ENCODE results near the gene NR3C2. TPM values are rescaled to one million over a fixed set of nuclear protein-coding genes. Genes with fewer than 3 reads are reported as not detected.

NR3C2 gene
- total RNA-seq, 1 experiment from 2014 or later: 0.26 TPM

DNA sequence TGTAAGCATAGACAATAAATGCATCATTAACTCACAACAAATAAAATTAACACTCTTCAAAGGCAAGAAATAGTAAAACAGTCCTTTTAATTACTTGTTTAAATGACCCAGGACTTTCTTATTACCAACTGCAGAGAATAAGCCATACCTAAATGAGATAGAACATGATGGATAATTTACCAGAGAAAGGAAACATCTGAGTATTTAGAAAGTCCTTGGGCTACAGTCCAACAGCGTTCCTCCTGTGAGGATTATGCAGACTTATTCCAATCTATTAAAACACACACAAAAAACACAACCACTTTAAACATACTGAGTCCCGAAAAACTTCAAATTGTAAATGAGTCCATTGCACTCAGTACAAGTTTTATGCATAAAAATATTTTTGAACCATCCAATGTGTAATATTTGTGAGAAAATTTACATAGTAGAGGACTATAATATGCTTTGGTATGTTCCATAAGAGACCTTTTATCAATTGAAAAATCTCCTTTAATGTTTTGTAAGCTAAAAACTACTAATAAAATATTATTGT, 129.2 kb downstream of the NR3C2 start:
- H3K27me3 ChIP-seq (ENCODE audit: control insufficient read depth, insufficient read depth, low read length): no peaks in the 10 kb centered on the region
- no peak overlapping the region for H3K4me3 ChIP-seq (ENCODE audit: low read depth in 2 of 2, low read length in 2 of 2)
- no peak for ATAC-seq
- H3K36me3 ChIP-seq (ENCODE audit: control insufficient read depth, insufficient read depth, low read length): no peaks in the 10 kb centered on the region
- intact Hi-C loops (cut with micrococcal nuclease; ENCODE audit: unreplicated experiment): no loop called here
- CTCF ChIA-PET: no interaction called here
- POLR2A ChIA-PET: no interaction called here
- H3K9me3 ChIP-seq (ENCODE audit: control insufficient read depth, insufficient read depth, low read depth, low read length): no peaks in the 10 kb centered on the region
- H3K4me1 ChIP-seq (ENCODE audit: control insufficient read depth, insufficient read depth, low read length): no peaks in the 10 kb centered on the region
- in situ Hi-C loops (cut with HindIII; ENCODE audit: low pct_unique_long_range_greater_than_20kb, low sequenced_read_pairs): no loop called here
- BruUV-seq (replicated peaks): no TSS peak
- no peak overlapping the region for H3K27ac ChIP-seq (ENCODE audit: low read length)
- DNase-seq (ENCODE audit: low read depth, low spot score): no peak
- TF ChIP-seq TCF7L2 (IDR thresholded peaks at IDR 0.05; ENCODE audit: low read depth, low read length): no peak
- no peak for TF ChIP-seq POLR2AphosphoS5 (IDR thresholded peaks at IDR 0.05; ENCODE audit: low read depth, low read length)
- TF ChIP-seq CTCF (IDR thresholded peaks at IDR 0.05): no peak
- no peak for TF ChIP-seq SIN3A (IDR thresholded peaks at IDR 0.05; ENCODE audit: borderline replicate concordance, insufficient read depth, low read depth, low read length)
- TF ChIP-seq, protein P1, sequence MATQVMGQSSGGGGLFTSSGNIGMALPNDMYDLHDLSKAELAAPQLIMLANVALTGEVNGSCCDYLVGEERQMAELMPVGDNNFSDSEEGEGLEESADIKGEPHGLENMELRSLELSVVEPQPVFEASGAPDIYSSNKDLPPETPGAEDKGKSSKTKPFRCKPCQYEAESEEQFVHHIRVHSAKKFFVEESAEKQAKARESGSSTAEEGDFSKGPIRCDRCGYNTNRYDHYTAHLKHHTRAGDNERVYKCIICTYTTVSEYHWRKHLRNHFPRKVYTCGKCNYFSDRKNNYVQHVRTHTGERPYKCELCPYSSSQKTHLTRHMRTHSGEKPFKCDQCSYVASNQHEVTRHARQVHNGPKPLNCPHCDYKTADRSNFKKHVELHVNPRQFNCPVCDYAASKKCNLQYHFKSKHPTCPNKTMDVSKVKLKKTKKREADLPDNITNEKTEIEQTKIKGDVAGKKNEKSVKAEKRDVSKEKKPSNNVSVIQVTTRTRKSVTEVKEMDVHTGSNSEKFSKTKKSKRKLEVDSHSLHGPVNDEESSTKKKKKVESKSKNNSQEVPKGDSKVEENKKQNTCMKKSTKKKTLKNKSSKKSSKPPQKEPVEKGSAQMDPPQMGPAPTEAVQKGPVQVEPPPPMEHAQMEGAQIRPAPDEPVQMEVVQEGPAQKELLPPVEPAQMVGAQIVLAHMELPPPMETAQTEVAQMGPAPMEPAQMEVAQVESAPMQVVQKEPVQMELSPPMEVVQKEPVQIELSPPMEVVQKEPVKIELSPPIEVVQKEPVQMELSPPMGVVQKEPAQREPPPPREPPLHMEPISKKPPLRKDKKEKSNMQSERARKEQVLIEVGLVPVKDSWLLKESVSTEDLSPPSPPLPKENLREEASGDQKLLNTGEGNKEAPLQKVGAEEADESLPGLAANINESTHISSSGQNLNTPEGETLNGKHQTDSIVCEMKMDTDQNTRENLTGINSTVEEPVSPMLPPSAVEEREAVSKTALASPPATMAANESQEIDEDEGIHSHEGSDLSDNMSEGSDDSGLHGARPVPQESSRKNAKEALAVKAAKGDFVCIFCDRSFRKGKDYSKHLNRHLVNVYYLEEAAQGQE (IDR thresholded peaks at IDR 0.05; ENCODE audit: insufficient read depth in 1 of 2, low read depth in 2 of 2, low read length in 1 of 2): no peak

DNA sequence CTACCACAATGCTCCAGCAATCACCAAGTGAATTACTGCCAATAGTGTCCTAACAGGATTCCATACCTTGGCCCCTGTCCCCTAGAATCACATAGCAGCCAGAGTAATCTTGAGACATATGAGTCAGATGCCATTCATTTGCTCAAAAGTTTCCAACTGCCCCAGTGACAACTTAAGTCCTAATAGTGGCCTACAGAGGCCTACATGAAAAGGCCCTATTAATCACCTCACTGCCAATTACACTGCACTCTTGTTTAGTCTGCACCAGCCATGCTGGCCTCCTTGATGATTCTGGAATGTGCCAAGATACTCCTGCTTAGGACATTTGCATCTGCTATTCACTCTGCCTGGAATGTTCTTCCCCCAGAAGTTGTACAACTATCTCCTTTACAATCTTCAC, 130.7 kb downstream of the NR3C2 start:
- BruUV-seq (replicated peaks): no TSS peak
- H3K9me3 ChIP-seq (ENCODE audit: control insufficient read depth, insufficient read depth, low read depth, low read length): no peaks in the 10 kb centered on the region
- H3K4me3 ChIP-seq (ENCODE audit: low read depth in 2 of 2, low read length in 2 of 2): no peak overlapping the region
- POLR2A ChIA-PET: no interaction called here
- H3K27me3 ChIP-seq (ENCODE audit: control insufficient read depth, insufficient read depth, low read length): no peaks in the 10 kb centered on the region
- H3K36me3 ChIP-seq (ENCODE audit: control insufficient read depth, insufficient read depth, low read length): no peaks in the 10 kb centered on the region
- in situ Hi-C loops (cut with HindIII; ENCODE audit: low pct_unique_long_range_greater_than_20kb, low sequenced_read_pairs) (no loop called here), intact Hi-C loops (cut with micrococcal nuclease; ENCODE audit: unreplicated experiment) (no loop called here)
- H3K4me1 ChIP-seq (ENCODE audit: control insufficient read depth, insufficient read depth, low read length): no peaks in the 10 kb centered on the region
- no peak for TF ChIP-seq CTCF (IDR thresholded peaks at IDR 0.05)
- no peak for DNase-seq (ENCODE audit: low read depth, low spot score)
- CTCF ChIA-PET: no interaction called here
- no peak overlapping the region for H3K27ac ChIP-seq (ENCODE audit: low read length)
- ATAC-seq: no peak

DNA sequence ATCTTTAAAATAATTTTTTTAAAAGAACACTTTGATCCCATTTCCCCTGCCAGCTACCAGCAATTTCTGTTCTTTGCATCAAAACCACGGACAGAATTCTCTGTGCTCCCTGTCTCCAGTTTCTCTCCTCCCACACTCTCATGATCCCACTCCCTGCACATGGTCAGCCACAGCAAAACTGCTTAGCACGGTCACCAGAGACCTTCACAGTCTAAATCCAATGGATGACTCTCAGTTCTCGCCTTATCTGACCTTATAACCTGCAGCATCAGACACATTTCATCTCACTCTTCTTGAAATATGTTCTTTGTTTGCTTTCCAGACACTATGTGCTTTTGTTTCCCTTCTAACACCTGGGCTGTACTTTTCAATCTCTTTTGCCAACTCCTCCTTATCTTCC, 131.5 kb downstream of the NR3C2 start:
- Histone ChIP-seq H3K27ac (ENCODE audit: low read length) (no peak overlapping the region), H3K27me3 (ENCODE audit: control insufficient read depth, insufficient read depth, low read length) (no peaks in the 10 kb centered on the region), H3K4me3 (ENCODE audit: low read depth in 2 of 2, low read length in 2 of 2) (no peak overlapping the region), H3K36me3 (ENCODE audit: control insufficient read depth, insufficient read depth, low read length) (no peaks in the 10 kb centered on the region), H3K9me3 (ENCODE audit: control insufficient read depth, insufficient read depth, low read depth, low read length) (no peaks in the 10 kb centered on the region), H3K4me1 (ENCODE audit: control insufficient read depth, insufficient read depth, low read length) (no peaks in the 10 kb centered on the region)
- no peak for TF ChIP-seq POLR2AphosphoS5 (IDR thresholded peaks at IDR 0.05; ENCODE audit: low read depth, low read length)
- TF ChIP-seq CTCF (IDR thresholded peaks at IDR 0.05): no peak
- intact Hi-C loops (cut with micrococcal nuclease; ENCODE audit: unreplicated experiment) (no loop called here), in situ Hi-C loops (cut with HindIII; ENCODE audit: low pct_unique_long_range_greater_than_20kb, low sequenced_read_pairs) (no loop called here)
- BruUV-seq (replicated peaks): no TSS peak
- no peak for ATAC-seq
- DNase-seq (ENCODE audit: low read depth, low spot score): no peak
- ChIA-PET POLR2A (no interaction called here), CTCF (no interaction called here)

All from Panc1 (cell line).